Measurements from ENCODE around the gene CCDC14. TPM values are rescaled to one million over a fixed set of nuclear protein-coding genes. Genes with fewer than 3 reads are reported as not detected.
"Not testable (repeated sequence)": the region's sequence is repeated elsewhere in the genome, so short reads cannot be mapped to it uniquely, and the experiment has no call there.

CCDC14 gene
- total and polyA plus RNA-seq, 7 donors, result 3.5 to 7.3 (median 5.6) TPM

DNA sequence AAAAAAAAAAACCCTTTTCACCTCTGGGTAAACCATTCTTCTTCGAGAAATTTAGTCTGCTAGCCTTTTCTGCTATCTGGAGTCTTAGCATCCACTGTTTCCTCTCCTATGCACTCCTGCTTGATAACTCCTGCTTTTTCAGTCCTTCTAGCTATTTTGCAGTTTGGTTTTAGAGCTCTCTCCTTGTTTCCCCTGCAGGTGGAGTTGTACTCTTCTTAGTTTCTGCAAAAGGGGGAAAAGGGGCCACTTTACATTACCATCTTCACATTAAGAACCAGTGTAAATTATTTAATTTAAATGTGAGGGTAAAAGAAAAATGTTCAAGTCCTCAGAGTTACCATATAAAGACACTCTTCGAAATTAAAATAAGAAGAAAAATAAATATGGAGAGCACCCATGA lies 53.3 kb downstream of the CCDC14 start:
- DNase-seq (no peak), ATAC-seq (no peak)
- H3K27me3 ChIP-seq (ENCODE audit: insufficient read depth in 3 of 3, low read length in 2 of 3), result no peaks in the 10 kb centered on the region
- 75 to 82% (median 81%) methylated on average over 2 of the region's 2 CpGs for WGBS, 3 donors
- H3K4me1 ChIP-seq, result no peaks in the 10 kb centered on the region
- H3K36me3 ChIP-seq (ENCODE audit: insufficient read depth in 1 of 2, low read depth in 1 of 2), result no peaks in the 10 kb centered on the region
- TF ChIP-seq, protein P1, sequence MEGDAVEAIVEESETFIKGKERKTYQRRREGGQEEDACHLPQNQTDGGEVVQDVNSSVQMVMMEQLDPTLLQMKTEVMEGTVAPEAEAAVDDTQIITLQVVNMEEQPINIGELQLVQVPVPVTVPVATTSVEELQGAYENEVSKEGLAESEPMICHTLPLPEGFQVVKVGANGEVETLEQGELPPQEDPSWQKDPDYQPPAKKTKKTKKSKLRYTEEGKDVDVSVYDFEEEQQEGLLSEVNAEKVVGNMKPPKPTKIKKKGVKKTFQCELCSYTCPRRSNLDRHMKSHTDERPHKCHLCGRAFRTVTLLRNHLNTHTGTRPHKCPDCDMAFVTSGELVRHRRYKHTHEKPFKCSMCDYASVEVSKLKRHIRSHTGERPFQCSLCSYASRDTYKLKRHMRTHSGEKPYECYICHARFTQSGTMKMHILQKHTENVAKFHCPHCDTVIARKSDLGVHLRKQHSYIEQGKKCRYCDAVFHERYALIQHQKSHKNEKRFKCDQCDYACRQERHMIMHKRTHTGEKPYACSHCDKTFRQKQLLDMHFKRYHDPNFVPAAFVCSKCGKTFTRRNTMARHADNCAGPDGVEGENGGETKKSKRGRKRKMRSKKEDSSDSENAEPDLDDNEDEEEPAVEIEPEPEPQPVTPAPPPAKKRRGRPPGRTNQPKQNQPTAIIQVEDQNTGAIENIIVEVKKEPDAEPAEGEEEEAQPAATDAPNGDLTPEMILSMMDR (IDR thresholded peaks at IDR 0.05), result no peak
- no peak overlapping the region for H3K4me3 ChIP-seq
- no peaks in the 10 kb centered on the region for H3K9me3 ChIP-seq
- intact Hi-C loops (cut with DNase I), result no loop called here
- no peak overlapping the region for H3K27ac ChIP-seq

DNA sequence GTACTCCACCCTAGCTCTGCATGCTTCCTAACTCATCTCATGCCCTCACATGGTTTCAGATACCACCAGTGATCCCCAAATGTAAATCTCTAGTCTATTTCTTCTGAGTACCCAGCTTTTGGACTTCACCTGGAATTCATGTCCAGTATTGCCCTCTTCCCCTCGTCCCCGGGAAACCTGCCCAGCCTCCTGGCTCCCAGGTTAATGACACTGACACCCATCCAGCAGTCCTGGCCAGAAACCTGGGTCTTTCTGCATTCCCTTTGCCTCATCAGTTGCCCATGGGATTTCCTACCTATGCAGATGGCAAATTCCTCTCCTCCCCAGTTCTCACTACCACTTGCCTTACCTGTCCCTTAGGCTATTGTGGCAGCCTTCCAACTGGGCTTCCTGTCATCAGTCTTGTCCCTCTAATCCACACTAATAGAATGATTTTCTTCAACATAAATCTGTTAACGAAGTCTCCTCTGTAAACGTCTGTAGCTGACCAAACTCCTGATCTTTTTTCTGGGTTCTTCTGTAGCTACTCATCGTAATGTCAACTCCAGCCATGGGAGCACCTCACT lies 61.6 kb downstream of the CCDC14 start:
- intact Hi-C loops (cut with DNase I), result no loop called here
- Histone ChIP-seq H3K4me3 (no peak overlapping the region), H3K27me3 (ENCODE audit: insufficient read depth in 3 of 3, low read length in 2 of 3) (no peaks in the 10 kb centered on the region), H3K9me3 (no peaks in the 10 kb centered on the region), H3K4me1 (no peaks in the 10 kb centered on the region), H3K27ac (no peak overlapping the region), H3K36me3 (ENCODE audit: insufficient read depth in 1 of 2, low read depth in 1 of 2) (no peaks in the 10 kb centered on the region)
- ATAC-seq (no peak), DNase-seq (no peak)
- TF ChIP-seq, protein P1 (IDR thresholded peaks at IDR 0.05), result no peak
- 81 to 91% (median 85%) methylated on average over 5 of the region's 5 CpGs for WGBS, 3 donors

DNA sequence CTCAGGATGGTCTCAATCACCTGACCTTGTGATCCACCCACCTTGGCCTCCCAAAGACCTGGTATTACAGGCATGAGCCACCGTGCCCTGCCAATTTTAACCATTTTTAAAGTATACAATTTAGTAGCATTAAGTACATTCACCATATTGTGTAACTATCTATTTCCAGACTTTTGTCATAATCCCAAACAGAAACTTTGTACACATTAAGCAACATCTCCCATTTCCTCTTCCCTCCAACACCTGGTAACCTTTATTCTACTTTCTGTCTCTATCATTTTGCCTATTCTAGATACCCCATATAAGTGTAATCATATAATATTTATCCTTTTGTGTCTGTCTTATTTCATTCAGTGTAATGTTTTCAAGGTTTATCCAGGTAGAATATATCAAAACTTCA lies 68.0 kb downstream of the CCDC14 start:
- Histone ChIP-seq H3K27me3 (ENCODE audit: insufficient read depth in 3 of 3, low read length in 2 of 3) (no peaks in the 10 kb centered on the region), H3K4me1 (no peaks in the 10 kb centered on the region), H3K4me3 (no peak overlapping the region), H3K27ac (no peak overlapping the region), H3K36me3 (ENCODE audit: insufficient read depth in 1 of 2, low read depth in 1 of 2) (no peaks in the 10 kb centered on the region), H3K9me3 (no peaks in the 10 kb centered on the region)
- no peak for ATAC-seq
- DNase-seq, result no peak
- TF ChIP-seq, protein P1 (IDR thresholded peaks at IDR 0.05), result no peak
- 82 to 97% (median 89%) methylated on average over 1 of the region's 1 CpG for WGBS, 3 donors
- intact Hi-C loops (cut with DNase I), result no loop called here

- no peaks in the 10 kb centered on the region for H3K4me1 ChIP-seq
- intact Hi-C loops (cut with DNase I), result no loop called here
- TF ChIP-seq, protein P1 (IDR thresholded peaks at IDR 0.05), result no peak
- ATAC-seq (no peak), DNase-seq (no peak)
- no peak overlapping the region for H3K27ac ChIP-seq
- no peaks in the 10 kb centered on the region for H3K36me3 ChIP-seq (ENCODE audit: insufficient read depth in 1 of 2, low read depth in 1 of 2)
- H3K9me3 ChIP-seq, result no peaks in the 10 kb centered on the region
- no peak overlapping the region for H3K4me3 ChIP-seq
- H3K27me3 ChIP-seq (ENCODE audit: insufficient read depth in 3 of 3, low read length in 2 of 3), result no peaks in the 10 kb centered on the region
- 0 to 48% (median 0%) methylated on average over 1 of the region's 1 CpG for WGBS, 3 donors
These were observed 68.8 kb downstream of the CCDC14 start for GRCh38 chr3:123892195-123892594.

GRCh38 chr3:123890991-123891390 lies 70.0 kb downstream of the CCDC14 start:
- 28 to 44% (median 31%) methylated on average over 1 of the region's 1 CpG for WGBS, 3 donors
- intact Hi-C loops (cut with DNase I); DNase-seq; H3K4me1 ChIP-seq; ATAC-seq; H3K27ac ChIP-seq; H3K9me3 ChIP-seq; H3K27me3 ChIP-seq (ENCODE audit: insufficient read depth in 3 of 3, low read length in 2 of 3); H3K4me3 ChIP-seq; H3K36me3 ChIP-seq (ENCODE audit: insufficient read depth in 1 of 2, low read depth in 1 of 2): not testable (repeated sequence)

GRCh38 chr3:123890162-123890561 lies 70.9 kb downstream of the CCDC14 start:
- H3K36me3 ChIP-seq (ENCODE audit: insufficient read depth in 1 of 2, low read depth in 1 of 2); H3K4me3 ChIP-seq; H3K27ac ChIP-seq; H3K27me3 ChIP-seq (ENCODE audit: insufficient read depth in 3 of 3, low read length in 2 of 3); DNase-seq; H3K9me3 ChIP-seq; ATAC-seq; H3K4me1 ChIP-seq; intact Hi-C loops (cut with DNase I): not testable (repeated sequence)
- 95 to 96% (median 95%) methylated on average over 3 of the region's 3 CpGs for WGBS, 3 donors
